Gastrocnemius medialis (tissue), 4 donors: ENCODE results near the gene GARIN3. TPM values are rescaled to one million over a fixed set of nuclear protein-coding genes. Genes with fewer than 3 reads are reported as not detected.

ENCODE experiments used
- ATAC-seq, 2 donors: fragments of 150-250 bp; one replicate each; pipeline ENCODE4 v1.9.1; 2016
- DNase-seq, 2 donors: peaks; one replicate each; pipeline ENCODE4 v3.0.0-alpha.2; 2019
- H3K27ac ChIP-seq, 4 donors: fragments of 200-600 bp; sonication (generic); 1 replicate in 1 of 4; 2 replicates in 3 of 4; pipeline ENCODE4 v1.5.1; 2016 to 2018; ENCODE audit warnings: mild to moderate bottlenecking in 2 of 4, moderate library complexity in 1 of 4
- H3K27me3 ChIP-seq, 3 donors: fragments of 200-600 bp; sonication (generic) in 2 of 3; 1 replicate in 1 of 3; 2 replicates in 2 of 3; pipeline versions ENCODE4 v1.5.1 to v1.6.0; 2016 to 2019; ENCODE audit warnings: mild to moderate bottlenecking in 1 of 3, moderate library complexity in 1 of 3
- H3K36me3 ChIP-seq, 2 donors: fragments of 200-600 bp; sonication (generic) in 1 of 2; one replicate each; pipeline ENCODE4 v1.5.1; 2017 to 2018
- H3K4me1 ChIP-seq, 2 donors: fragments of 200-600 bp; sonication (generic) in 1 of 2; one replicate each; pipeline ENCODE4 v1.5.1; 2016 to 2017; ENCODE audit warnings: mild to moderate bottlenecking in 2 of 2
- H3K4me3 ChIP-seq, 4 donors: fragments of 200-600 bp; sonication (generic) in 3 of 4; 1 replicate in 1 of 4; 2 replicates in 3 of 4; pipeline ENCODE4 v1.5.1; 2016 to 2019; ENCODE audit warnings: mild to moderate bottlenecking in 2 of 4
- H3K9me3 ChIP-seq, 3 donors: fragments of 200-600 bp; sonication (generic) in 2 of 3; 1 replicate in 1 of 3; 2 replicates in 2 of 3; pipeline ENCODE4 v1.5.1; 2016 to 2019
- CTCF ChIP-seq, 5 experiments: fragments of 450-650 bp in 3 of 5; fragments of 200-600 bp in 2 of 5; sonication (generic) in 2 of 5; IDR thresholded peaks in 4 of 5; conservative IDR thresholded peaks in 1 of 5; 1 replicate in 4 of 5; 2 replicates in 1 of 5; pipeline ENCODE4 v1.5.1; 2016 to 2019; ENCODE audit warnings: antibody characterized with exemption in 5 of 5, mild to moderate bottlenecking in 3 of 5, moderate library complexity in 3 of 5
- POLR2A ChIP-seq, 2 donors: fragments of 450-650 bp; IDR thresholded peaks; one replicate each; pipeline ENCODE4 v1.6.1; 2017; ENCODE audit warnings: antibody characterized with exemption in 2 of 2, mild to moderate bottlenecking in 2 of 2, moderate library complexity in 2 of 2
- in situ Hi-C, 4 donors: fragments of 200-750 bp; cut with MboI; loops; one replicate each; pipeline versions ENCODE4 v1.15.0 to v1.8.0; 2017; ENCODE audit warnings: low sequenced_read_pairs in 4 of 4
- intact Hi-C: fragments of 100-400 bp; cut with DNase I; formaldehyde crosslinking; loops from one replicate; pipeline ENCODE4 v1.15.1; 2023; ENCODE audit warnings: low total_unique reads
- total RNA-seq, 4 donors: library from RNA; depleted of rRNA; stranded (reverse); fragments of >200 nt; gene quantifications; one replicate each; pipeline versions ENCODE4 v1.1.0 to v1.2.3, GENCODE V29; 2016

GARIN3 gene
- total RNA-seq, 4 donors from 2014 or later: not detected

GRCh38 chr5:157203417-157203816, 37.4 kb upstream of the GARIN3 start:
- Histone ChIP-seq H3K9me3 (no peaks in the 10 kb centered on the region), H3K36me3 (no peaks in the 10 kb centered on the region), H3K4me1 (no peaks in the 10 kb centered on the region), H3K27me3 (no peaks in the 10 kb centered on the region), H3K4me3 (no peak overlapping the region), H3K27ac (no peak overlapping the region)
- intact Hi-C loops: no loop called here
- DNase-seq: no peak
- in situ Hi-C loops: no loop called here
- TF ChIP-seq CTCF (IDR thresholded peaks at IDR 0.05 in 4 of 5, conservative IDR thresholded peaks at IDR 0.05 in 1 of 5) (no peak), POLR2A (IDR thresholded peaks at IDR 0.05) (no peak)
- ATAC-seq: no peak

- Histone ChIP-seq H3K27ac (no peak overlapping the region), H3K4me1 (no peaks in the 10 kb centered on the region), H3K4me3 (no peak overlapping the region), H3K36me3 (no peaks in the 10 kb centered on the region), H3K9me3 (no peaks in the 10 kb centered on the region), H3K27me3 (no peaks in the 10 kb centered on the region)
- ATAC-seq: no peak
- no peak for DNase-seq
- intact Hi-C loops (no loop called here), in situ Hi-C loops (no loop called here)
- TF ChIP-seq POLR2A (IDR thresholded peaks at IDR 0.05): no peak
- TF ChIP-seq CTCF (IDR thresholded peaks at IDR 0.05 in 4 of 5, conservative IDR thresholded peaks at IDR 0.05 in 1 of 5): no peak
Measured at GRCh38 chr5:157201857-157202256, 35.8 kb upstream of the GARIN3 start.

DNA sequence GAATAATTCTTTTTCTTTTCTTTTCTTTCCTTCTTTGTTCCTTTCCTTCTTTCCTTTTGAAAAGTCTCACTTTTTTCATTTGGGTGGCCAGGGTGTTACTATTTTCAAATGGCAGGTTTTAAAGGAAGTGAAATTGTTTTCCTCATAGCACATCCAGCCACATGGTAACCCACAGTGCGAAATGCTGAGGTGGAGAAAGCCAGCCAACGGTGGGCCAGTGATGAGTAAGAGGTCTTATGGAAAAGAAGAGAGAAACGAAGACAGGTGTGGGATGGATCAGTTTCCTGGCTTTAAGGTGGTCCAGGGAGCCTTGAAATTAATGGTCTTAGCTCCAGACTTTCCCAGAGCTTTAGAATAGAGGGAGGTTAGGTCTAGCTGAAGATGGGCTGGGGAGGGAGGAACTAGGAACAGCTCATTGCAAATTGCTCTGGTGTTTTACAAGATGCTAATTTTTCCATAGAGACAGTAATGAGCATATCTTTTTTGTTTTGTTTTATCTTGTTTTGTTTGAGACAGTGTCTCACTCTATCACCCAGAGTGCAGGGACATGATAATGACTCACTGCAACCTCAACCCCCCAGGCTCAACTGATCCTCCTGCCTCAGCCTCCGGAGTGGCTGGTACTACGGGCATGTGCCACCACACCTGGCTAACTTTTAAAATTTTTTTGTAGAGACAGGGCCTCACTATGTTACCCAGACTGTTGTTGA, 32.4 kb upstream of the GARIN3 start:
- Histone ChIP-seq H3K27me3 (no peaks in the 10 kb centered on the region), H3K4me1 (peaks cover 0 to 6% of the 10 kb centered on the region in 2 donors), H3K27ac (no peak overlapping the region), H3K36me3 (no peaks in the 10 kb centered on the region), H3K9me3 (no peaks in the 10 kb centered on the region), H3K4me3 (no peak overlapping the region)
- no peak for ATAC-seq
- TF ChIP-seq POLR2A (IDR thresholded peaks at IDR 0.05) (no peak), CTCF (IDR thresholded peaks at IDR 0.05 in 4 of 5, conservative IDR thresholded peaks at IDR 0.05 in 1 of 5) (no peak)
- in situ Hi-C loops: no loop called here
- DNase-seq: no peak
- intact Hi-C loops: no loop called here

DNA sequence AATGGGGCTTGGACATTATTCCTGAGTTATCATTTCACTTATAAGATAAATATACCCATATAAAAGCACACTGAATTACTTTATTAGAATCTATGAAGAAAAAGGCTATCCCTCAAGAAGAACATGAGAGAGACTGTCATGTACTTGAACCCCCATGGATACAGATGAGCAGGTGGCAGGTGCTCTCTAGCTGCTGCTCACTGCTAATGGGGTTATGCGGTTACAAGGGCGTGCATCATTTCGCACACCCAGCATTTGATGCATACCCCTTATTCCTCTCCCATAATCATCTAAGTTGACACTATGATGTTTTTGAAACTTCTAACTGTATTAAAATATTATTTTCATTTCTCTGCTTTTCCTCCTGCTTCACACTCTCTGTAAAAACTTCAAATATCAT, 31.0 kb upstream of the GARIN3 start:
- DNase-seq: no peak
- H3K36me3 ChIP-seq: no peaks in the 10 kb centered on the region

More for the DNA sequence above, 31.0 kb upstream of the GARIN3 start:
- ATAC-seq: no peak
- Histone ChIP-seq H3K4me1 (peaks cover 0 to 6% of the 10 kb centered on the region in 2 donors), H3K9me3 (no peaks in the 10 kb centered on the region), H3K27ac (no peak overlapping the region), H3K4me3 (no peak overlapping the region), H3K27me3 (no peaks in the 10 kb centered on the region)
- in situ Hi-C loops: no loop called here
- intact Hi-C loops: no loop called here
- TF ChIP-seq CTCF (IDR thresholded peaks at IDR 0.05 in 4 of 5, conservative IDR thresholded peaks at IDR 0.05 in 1 of 5): no peak
- TF ChIP-seq POLR2A (IDR thresholded peaks at IDR 0.05): no peak
